GM04504 (cell line): ENCODE measurements around the gene GDF7.
A peak's percentile ranks its signal among the peaks of the same experiment; 100 is the strongest.
"Not testable (repeated sequence)": the region's sequence is repeated elsewhere in the genome, so short reads cannot be mapped to it uniquely, and the experiment has no call there.

Source experiments
- DNase-seq: peaks from one replicate; pipeline ENCODE4 v3.0.0-alpha.2; 2012; ENCODE audit warnings: low read depth

Gene GDF7

GRCh38 chr2:20702563-20702962 lies 35.6 kb downstream of the GDF7 start:
- DNase-seq: no peak

- peak; percentile 31 for DNase-seq
Measured at GRCh38 chr2:20704886-20705285, 37.9 kb downstream of the GDF7 start.

GRCh38 chr2:20706217-20706616 lies 39.3 kb downstream of the GDF7 start:
- DNase-seq: no peak

- DNase-seq: no peak
Measured at GRCh38 chr2:20706786-20707185, 39.8 kb downstream of the GDF7 start.

- no peak for DNase-seq
Measured at GRCh38 chr2:20707601-20708000, 40.7 kb downstream of the GDF7 start.

- DNase-seq: not testable (repeated sequence)
Measured at GRCh38 chr2:20711641-20712040, 44.7 kb downstream of the GDF7 start.

GRCh38 chr2:20713585-20713984 lies 46.6 kb downstream of the GDF7 start:
- DNase-seq: not testable (repeated sequence)

GRCh38 chr2:20714412-20714811 lies 47.5 kb downstream of the GDF7 start:
- DNase-seq: not testable (repeated sequence)

GRCh38 chr2:20716164-20716563 lies 49.2 kb downstream of the GDF7 start:
- not testable (repeated sequence) for DNase-seq

GRCh38 chr2:20717641-20718040 lies 50.7 kb downstream of the GDF7 start:
- no peak for DNase-seq

- no peak for DNase-seq
Measured at GRCh38 chr2:20722592-20723240, 55.8 kb downstream of the GDF7 start.

- no peak for DNase-seq
Measured at GRCh38 chr2:20723543-20723942, 56.6 kb downstream of the GDF7 start.

GRCh38 chr2:20724500-20725053 lies 57.6 kb downstream of the GDF7 start:
- DNase-seq: no peak

GRCh38 chr2:20725782-20726181 lies 58.8 kb downstream of the GDF7 start:
- no peak for DNase-seq

- no peak for DNase-seq
Measured at GRCh38 chr2:20726913-20727312, 60.0 kb downstream of the GDF7 start.

GRCh38 chr2:20728114-20728758 lies 61.3 kb downstream of the GDF7 start:
- DNase-seq: no peak
